MM.1S (cell line): ENCODE data around the gene ELN.
"Not testable (repeated sequence)": the region's sequence is repeated elsewhere in the genome, so short reads cannot be mapped to it uniquely, and the experiment has no call there.

Experiments
- DNase-seq: peaks from one replicate; pipeline ENCODE4 v3.0.0-alpha.2; 2015
- H2AFZ ChIP-seq: fragments of 300-600 bp; sonication (generic); 2 replicates; pipeline ENCODE4 v1.6.0; 2016; ENCODE audit warnings: antibody characterized with exemption, low read length
- H3F3A ChIP-seq: fragments of 300-600 bp; sonication (generic); 2 replicates; pipeline ENCODE4 v1.6.1; 2016; ENCODE audit warnings: mild to moderate bottlenecking, antibody characterized with exemption, low read length, moderate library complexity, mixed read lengths; ENCODE audit not compliant: insufficient read depth
- H3K27ac ChIP-seq: fragments of 300-600 bp; sonication (generic); 2 replicates; pipeline ENCODE4 v1.5.1; 2016; ENCODE audit warnings: mild to moderate bottlenecking, low read length
- H3K27me3 ChIP-seq: fragments of 300-600 bp; sonication (generic); replicated peaks from 2 replicates; pipeline ENCODE4 v1.6.0; 2016; ENCODE audit warnings: low read length; ENCODE audit not compliant: insufficient read depth
- H3K36me3 ChIP-seq: fragments of 300-600 bp; sonication (generic); replicated peaks from 2 replicates; pipeline ENCODE4 v1.6.1; 2016; ENCODE audit warnings: mild to moderate bottlenecking, low read length, mixed read lengths; ENCODE audit not compliant: insufficient read depth
- H3K4me1 ChIP-seq: fragments of 300-600 bp; sonication (generic); 2 replicates; pipeline ENCODE4 v1.6.1; 2016; ENCODE audit warnings: low read length, mixed read lengths
- H3K4me2 ChIP-seq: fragments of 300-600 bp; sonication (generic); 2 replicates; pipeline ENCODE4 v1.6.0; 2016; ENCODE audit warnings: low read depth, low read length
- H3K4me3 ChIP-seq: fragments of 300-600 bp; sonication (generic); 2 replicates; pipeline ENCODE4 v1.5.1; 2016; ENCODE audit warnings: low read length, mixed read lengths
- H3K79me2 ChIP-seq: fragments of 300-600 bp; sonication (generic); 2 replicates; pipeline ENCODE4 v1.6.1; 2016; ENCODE audit warnings: mixed run types, low read length, mixed read lengths
- H3K9ac ChIP-seq: fragments of 300-600 bp; sonication (generic); 2 replicates; pipeline ENCODE4 v1.6.1; 2016; ENCODE audit warnings: low read length, mixed read lengths
- H3K9me2 ChIP-seq: fragments of 300-600 bp; sonication (generic); replicated peaks from 2 replicates; pipeline ENCODE4 v1.6.1; 2016; ENCODE audit warnings: mild to moderate bottlenecking, low read length, mixed read lengths; ENCODE audit not compliant: insufficient read depth
- H3K9me3 ChIP-seq: fragments of 300-600 bp; sonication (generic); replicated peaks from 2 replicates; pipeline ENCODE4 v1.6.1; 2016; ENCODE audit warnings: mild to moderate bottlenecking, low read length, mixed read lengths; ENCODE audit not compliant: insufficient read depth
- H4K20me1 ChIP-seq: fragments of 300-600 bp; sonication (generic); 2 replicates; pipeline ENCODE4 v1.6.1; 2016; ENCODE audit warnings: mild to moderate bottlenecking, low read length, moderate library complexity, mixed read lengths; ENCODE audit not compliant: insufficient read depth
- EZH2 ChIP-seq: fragments of 300-600 bp; sonication (generic); optimal IDR thresholded peaks from 2 replicates; pipeline ENCODE3; 2017; ENCODE audit warnings: low read depth, mild to moderate bottlenecking, antibody characterized with exemption, low read length, mixed read lengths
- EZH2phosphoT487 ChIP-seq: fragments of 300-600 bp; sonication (generic); IDR thresholded peaks from 2 replicates; pipeline ENCODE4 v1.6.1; 2018; ENCODE audit warnings: antibody characterized with exemption, low read length
- TF ChIP-seq, protein P1 (sequence below): fragments of 300-600 bp; sonication (generic); IDR thresholded peaks from 2 replicates; pipeline ENCODE4 v1.5.1; 2016; ENCODE audit warnings: antibody characterized with exemption, low read length, mixed read lengths

Gene ELN

DNA sequence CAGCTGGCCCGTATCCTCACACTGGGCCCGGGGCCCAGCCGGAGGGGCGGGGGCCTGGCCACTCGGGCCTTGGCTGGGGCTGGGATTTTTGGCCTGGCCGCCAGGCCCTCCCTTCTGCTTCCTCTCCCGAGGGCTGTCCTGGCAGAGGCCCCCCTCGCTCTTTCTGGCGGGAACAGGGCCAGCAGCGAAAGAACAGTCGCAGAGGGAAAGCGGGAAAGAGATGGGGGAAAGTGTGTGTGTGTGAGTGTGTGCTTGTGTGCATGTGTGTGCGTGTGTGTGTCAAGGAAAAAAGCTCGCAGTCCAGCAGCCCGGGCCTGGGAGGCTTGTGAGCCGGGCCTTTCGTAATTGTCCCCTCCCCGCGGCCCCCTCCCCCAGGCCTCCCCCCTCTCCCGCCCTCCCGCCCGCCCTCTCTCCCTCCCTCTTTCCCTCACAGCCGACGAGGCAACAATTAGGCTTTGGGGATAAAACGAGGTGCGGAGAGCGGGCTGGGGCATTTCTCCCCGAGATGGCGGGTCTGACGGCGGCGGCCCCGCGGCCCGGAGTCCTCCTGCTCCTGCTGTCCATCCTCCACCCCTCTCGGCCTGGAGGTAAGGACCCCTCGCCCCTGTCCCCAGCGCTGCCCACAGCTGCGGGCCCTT is at the start of gene ELN:
ELN (plus strand) TSS at position 491 of the 638 bp plus-strand sequence; CDS start at position 506, 15 bp downstream.
- H3K27me3 ChIP-seq = peaks cover 79% of the 10 kb centered on the region
- no peak within 1 kb of the TSS for H3K4me3 ChIP-seq
- H3K4me1 ChIP-seq = no peaks in the 10 kb centered on the region
- no peaks in the 10 kb centered on the region for H3K9me2 ChIP-seq
- H4K20me1 ChIP-seq = no peaks in the 10 kb centered on the region
- H3K27ac ChIP-seq = no peak within 1 kb of the TSS
- H3K79me2 ChIP-seq = no peaks in the 10 kb centered on the region
- H3F3A ChIP-seq = no peaks in the 10 kb centered on the region
- no peaks in the 10 kb centered on the region for H3K36me3 ChIP-seq
- no peak for TF ChIP-seq EZH2phosphoT487
- TF ChIP-seq, protein P1, sequence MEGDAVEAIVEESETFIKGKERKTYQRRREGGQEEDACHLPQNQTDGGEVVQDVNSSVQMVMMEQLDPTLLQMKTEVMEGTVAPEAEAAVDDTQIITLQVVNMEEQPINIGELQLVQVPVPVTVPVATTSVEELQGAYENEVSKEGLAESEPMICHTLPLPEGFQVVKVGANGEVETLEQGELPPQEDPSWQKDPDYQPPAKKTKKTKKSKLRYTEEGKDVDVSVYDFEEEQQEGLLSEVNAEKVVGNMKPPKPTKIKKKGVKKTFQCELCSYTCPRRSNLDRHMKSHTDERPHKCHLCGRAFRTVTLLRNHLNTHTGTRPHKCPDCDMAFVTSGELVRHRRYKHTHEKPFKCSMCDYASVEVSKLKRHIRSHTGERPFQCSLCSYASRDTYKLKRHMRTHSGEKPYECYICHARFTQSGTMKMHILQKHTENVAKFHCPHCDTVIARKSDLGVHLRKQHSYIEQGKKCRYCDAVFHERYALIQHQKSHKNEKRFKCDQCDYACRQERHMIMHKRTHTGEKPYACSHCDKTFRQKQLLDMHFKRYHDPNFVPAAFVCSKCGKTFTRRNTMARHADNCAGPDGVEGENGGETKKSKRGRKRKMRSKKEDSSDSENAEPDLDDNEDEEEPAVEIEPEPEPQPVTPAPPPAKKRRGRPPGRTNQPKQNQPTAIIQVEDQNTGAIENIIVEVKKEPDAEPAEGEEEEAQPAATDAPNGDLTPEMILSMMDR = no peak
- H3K9ac ChIP-seq = no peak within 1 kb of the TSS
- DNase-seq = no peak
- no peaks in the 10 kb centered on the region for H3K9me3 ChIP-seq
- no peak within 1 kb of the TSS for H2AFZ ChIP-seq
- no peak within 1 kb of the TSS for H3K4me2 ChIP-seq

DNA sequence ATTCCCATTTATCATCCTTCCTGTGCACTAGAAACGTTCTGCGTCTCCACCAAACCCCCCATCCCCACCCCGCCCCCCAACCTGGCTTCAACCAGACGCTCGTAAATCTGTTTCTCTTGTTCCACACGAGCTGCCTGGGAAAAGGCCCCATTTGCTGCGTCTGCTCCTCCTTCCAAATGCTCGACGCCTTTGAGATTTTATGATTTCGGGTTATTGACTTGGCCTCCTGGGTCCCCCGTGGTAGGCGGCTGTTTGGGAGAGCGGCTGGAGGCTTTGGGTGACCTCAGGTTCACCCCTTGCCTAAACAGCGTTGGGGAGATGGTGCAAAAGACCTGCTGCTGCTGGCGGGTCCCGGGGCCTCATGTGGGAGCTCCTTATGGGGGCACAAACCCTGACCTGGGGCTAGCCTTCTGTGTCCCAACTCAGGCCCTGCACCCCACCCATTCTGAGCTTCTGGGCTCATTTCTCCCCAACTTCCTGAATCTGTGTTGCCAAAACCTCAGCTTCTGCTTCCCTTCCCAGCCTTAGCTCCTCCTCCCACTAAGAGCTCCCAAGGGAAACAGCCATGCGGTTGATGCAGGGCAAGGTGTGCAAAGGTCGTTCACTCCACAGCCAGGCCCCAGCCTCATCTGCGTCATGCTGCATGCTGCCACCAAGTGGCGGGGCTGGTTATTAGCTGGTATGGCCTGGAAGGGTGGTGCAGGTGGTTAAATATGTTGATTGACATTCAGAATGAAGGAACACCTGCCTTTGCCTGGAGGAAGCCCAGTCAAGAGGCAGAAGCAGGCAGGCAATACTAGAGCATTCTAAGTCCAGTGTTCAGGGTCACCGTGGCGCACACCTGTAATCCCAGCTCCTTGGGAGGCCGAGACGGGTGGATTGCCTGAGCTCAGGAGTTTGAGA is 49.1 kb upstream of the ELN start:
- H3K9me3 ChIP-seq = no peaks in the 10 kb centered on the region
- no peaks in the 10 kb centered on the region for H4K20me1 ChIP-seq
- no peak overlapping the region for H3K9ac ChIP-seq
- no peak overlapping the region for H3K4me3 ChIP-seq
- H3K36me3 ChIP-seq = no peaks in the 10 kb centered on the region
- no peaks in the 10 kb centered on the region for H3K4me1 ChIP-seq
- H3K27me3 ChIP-seq = no peaks in the 10 kb centered on the region
- peak; percentile 74 for DNase-seq
- H3K27ac ChIP-seq = no peak overlapping the region
- H3F3A ChIP-seq = no peaks in the 10 kb centered on the region
- H3K4me2 ChIP-seq = no peak overlapping the region
- TF ChIP-seq, protein P1 = peak; percentile 73
- no peak for TF ChIP-seq EZH2
- H3K79me2 ChIP-seq = no peaks in the 10 kb centered on the region
- H3K9me2 ChIP-seq = no peaks in the 10 kb centered on the region
- H2AFZ ChIP-seq = no peak overlapping the region

DNA sequence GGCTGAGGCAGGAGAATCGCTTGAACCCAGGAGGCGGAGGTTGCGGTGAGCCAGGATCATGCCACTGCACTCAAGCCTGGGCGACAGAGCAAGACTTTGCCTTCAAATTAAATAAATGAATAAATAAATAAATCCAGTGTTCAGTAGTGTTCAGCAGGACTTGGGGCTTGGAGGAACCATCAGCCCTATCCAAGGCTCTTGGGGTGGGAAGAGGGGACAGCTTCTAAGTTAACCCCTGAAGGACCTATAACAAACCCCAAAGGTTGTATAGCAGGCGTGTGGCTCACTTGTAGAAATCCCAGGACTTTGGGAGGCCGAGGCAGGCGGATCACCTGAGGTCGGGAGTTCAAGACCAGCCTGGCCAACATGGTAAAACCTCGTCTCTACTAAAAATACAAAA is 48.3 kb upstream of the ELN start:
- H3K27ac ChIP-seq, H3K36me3 ChIP-seq, H3K79me2 ChIP-seq, H3F3A ChIP-seq, H3K4me2 ChIP-seq, H3K9ac ChIP-seq, H3K9me2 ChIP-seq, H3K27me3 ChIP-seq, H2AFZ ChIP-seq, DNase-seq, H3K4me1 ChIP-seq, H3K4me3 ChIP-seq, H3K9me3 ChIP-seq, H4K20me1 ChIP-seq: not testable (repeated sequence)

DNA sequence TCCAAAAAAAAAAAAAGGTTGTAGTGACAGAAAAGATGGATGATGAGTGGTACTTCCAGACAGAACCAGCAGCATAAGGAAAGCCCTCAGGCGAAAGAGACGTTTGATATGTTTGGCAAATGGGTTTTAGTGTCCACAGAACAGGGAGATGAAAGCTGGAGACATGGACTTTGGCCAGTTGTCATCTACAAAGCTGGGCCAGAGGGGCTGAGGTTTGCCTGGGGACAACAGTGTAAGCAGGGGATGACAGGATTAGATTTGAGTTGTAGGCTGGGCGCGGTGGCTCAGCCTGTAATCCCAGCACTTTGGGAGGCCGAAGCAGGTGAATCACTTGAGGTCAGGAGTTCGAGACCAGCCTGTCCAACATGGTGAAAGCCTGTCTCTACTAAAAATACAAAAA is 47.8 kb upstream of the ELN start:
- Histone ChIP-seq H3K27ac (no peak overlapping the region), H3F3A (no peaks in the 10 kb centered on the region), H2AFZ (no peak overlapping the region), H3K4me1 (no peaks in the 10 kb centered on the region), H3K9me2 (no peaks in the 10 kb centered on the region), H3K36me3 (no peaks in the 10 kb centered on the region), H3K9ac (no peak overlapping the region), H3K9me3 (no peaks in the 10 kb centered on the region), H3K79me2 (no peaks in the 10 kb centered on the region), H3K4me3 (no peak overlapping the region), H3K4me2 (no peak overlapping the region), H4K20me1 (no peaks in the 10 kb centered on the region), H3K27me3 (no peaks in the 10 kb centered on the region)
- no peak for DNase-seq
- TF ChIP-seq EZH2 (no peak), EZH2phosphoT487 (no peak)
- TF ChIP-seq, protein P1 = no peak
